Activated effector memory CD4-positive, alpha-beta T cell treated with anti-CD3 and anti-CD28 coated beads, Interleukin-2, amount 50 U/mL, for 16 hours (primary cell): Measurements from ENCODE around the gene CRK.
"Not testable (repeated sequence)": the region's sequence is repeated elsewhere in the genome, so short reads cannot be mapped to it uniquely, and the experiment has no call there.

Experiments
- DNase-seq: peaks from one replicate; pipeline ENCODE4 v3.0.0-alpha.2; 2020

The CRK gene

GRCh38 chr17:1462164-1463112 lies 6.4 kb upstream of the CRK start:
- DNase-seq = no peak

DNA sequence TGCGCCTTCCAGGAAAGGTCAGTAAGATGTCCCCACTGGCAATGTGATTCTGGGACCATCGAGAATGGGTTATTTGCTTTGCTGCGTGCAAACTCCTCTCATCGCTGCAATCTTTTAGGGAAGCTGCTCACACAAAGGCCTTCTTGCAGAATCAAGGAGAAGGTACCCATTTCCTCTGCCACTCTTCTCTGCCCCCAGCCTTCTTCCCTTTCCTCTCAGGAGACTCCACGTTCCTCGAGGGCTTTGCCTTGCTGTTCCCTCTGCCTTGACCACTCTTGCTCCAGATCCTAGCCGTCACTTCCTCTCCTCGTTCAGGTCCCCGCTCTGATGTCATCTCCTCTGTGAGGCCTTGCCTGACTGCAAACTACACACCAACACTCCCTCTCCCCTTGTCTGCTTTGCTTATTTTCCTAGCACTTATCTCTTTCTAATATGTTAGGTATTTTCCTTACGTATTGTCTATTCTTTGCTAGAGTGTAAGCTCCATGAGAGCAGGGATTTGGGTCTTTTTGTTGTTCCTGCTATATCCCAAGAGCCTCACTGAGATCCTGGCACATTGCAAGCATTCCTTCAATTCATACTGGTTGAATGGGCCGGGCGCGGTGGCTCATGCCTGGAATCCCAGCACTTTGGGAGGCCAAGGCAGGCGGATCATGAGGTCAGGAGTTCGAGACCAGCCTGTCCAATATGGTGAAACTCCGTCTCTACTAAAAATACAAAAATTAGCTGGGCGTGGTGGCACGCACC lies 5.3 kb upstream of the CRK start:
- no peak for DNase-seq

DNA sequence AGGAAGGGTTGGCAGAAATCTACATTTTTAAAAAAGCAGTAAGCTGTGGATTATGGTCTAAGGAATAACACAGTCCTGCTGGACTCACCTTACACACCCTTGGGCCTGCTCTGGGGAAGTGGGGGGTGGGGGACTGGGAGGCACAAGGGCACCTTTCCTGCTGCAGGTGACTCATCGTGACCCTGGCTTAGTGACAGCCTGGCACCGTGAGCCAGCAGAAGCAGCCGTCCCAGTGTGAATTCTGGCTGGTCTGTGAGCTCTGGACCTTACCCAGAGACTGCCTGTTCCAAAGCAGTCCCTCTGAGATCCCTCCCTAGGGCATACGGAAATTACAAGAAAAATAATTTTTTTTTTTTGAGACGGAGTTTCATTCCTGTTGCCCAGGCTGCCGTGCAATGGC lies 4.2 kb upstream of the CRK start:
- no peak for DNase-seq

DNA sequence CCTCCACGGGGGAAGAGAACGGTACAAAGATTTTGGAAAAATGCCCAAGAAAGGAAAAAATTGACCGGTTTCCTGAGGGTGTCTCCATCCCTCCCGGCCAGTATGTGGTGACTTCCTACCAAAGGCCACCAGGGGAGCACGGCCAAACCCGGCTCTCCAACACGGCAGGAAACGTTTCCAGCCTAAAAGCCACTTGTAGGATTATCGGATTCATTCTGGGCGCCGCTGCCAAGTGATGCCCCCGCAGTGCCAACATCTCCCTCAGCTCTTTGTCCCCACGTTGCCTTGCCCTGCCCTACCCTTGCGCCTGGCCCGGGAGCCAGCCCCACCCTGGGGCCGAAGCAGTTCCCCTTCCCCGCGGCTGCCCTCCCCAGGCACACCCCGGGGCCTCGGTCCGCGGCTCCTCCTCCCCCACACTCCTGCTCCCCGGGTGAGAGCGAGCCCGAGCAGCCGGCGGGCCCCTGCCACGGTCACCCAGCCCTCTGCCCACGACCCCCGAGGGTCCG lies 688 bp downstream of the CRK start:
- peak; percentile 78 for DNase-seq

DNA sequence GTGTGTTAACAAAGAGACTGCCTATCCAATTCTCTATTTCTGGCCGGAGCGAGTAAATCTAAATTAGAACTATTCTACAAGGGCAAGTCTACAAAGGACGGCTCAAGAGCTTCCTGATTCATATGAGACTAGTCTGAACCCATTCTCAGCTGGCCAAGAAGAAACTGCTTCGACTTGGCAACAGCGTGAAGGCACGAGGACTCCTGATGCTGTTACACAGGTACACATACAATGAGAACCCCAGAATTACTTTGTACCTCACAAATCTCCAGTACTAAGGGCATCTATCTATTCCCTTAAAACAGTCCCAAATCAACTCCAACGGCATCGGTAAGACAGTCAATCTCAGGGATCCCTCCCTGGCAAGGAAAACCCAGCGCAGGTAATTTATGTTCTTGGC lies 1.5 kb downstream of the CRK start:
- no peak for DNase-seq

DNA sequence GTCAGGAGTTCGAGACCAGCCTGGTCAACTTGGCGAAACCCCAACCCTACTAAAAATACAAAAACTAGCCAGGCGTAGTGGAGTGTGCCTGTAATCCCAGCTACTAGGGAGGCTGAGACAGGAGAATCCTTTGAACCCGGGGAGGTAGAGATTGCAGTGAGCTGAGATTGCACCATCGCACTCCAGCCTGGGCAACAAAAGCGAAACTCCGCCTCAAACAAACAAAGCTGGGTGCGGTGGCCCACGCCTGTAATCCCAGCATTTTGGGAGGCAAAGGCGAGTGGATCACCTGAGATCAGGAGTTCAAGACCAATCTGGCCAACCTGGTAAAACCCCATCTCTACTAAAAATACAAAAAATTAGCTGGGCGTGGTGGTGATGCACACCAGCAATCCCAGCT lies 2.3 kb downstream of the CRK start:
- DNase-seq = not testable (repeated sequence)

DNA sequence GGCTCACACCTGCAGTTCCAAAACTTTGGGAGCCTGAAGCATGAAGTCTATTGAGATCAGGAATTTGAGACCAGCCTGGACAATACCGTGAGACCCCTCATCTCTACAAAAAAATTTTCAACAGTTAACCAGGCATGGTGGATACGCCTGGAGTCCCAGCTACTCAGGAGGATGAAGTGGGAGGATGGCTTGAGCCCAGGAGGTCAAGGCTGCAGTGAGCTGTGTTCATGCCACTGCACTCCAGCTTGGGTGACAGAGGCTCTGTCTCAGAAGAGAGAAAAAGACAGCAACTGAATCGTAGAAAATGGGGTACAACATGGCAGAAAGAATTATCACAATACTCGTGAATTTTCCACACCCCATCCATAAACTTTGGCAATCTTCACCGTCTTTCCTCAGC lies 3.2 kb downstream of the CRK start:
- DNase-seq = no peak

DNA sequence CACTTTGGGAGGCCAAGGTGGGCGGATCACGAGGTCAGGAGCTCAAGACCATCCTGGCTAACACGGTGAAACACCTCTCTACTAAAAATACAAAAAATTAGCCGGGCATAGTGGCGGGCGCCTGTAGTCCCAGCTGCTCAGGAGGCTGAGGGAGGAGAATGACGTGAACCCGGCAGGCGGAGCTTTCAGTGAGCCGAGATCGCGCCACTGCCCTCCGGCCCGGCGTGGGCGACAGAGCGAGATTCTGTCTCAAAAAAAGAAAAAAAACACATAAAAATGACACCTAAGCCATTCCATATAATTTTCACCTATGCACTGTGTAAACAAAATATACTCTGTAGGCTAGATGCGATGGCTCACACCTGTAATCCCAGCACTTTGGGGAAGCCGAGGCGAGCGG lies 5.8 kb downstream of the CRK start:
- DNase-seq = not testable (repeated sequence)

- no peak for DNase-seq
These were observed 6.5 kb downstream of the CRK start for GRCh38 chr17:1449412-1449967.

DNA sequence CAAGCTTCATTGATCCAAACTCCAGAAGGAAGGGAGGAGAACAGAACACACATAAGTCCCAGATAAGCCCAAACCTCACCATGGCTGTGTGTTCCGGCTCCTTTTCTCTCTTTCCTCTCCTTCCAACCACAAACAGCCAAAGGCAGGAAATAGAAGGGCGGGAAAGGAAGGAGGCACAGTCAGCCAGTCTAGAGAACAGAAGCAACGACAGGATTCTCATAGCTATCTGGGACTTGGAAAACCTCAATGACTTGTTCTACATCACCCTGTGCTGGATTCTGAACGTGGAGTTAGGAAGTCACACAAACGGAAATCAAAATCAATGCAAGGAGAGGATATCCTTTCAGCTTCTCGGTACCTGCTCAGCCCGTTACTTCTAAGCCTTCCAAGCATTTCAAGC lies 9.0 kb downstream of the CRK start:
- no peak for DNase-seq

GRCh38 chr17:1446201-1446600 lies 9.8 kb downstream of the CRK start:
- no peak for DNase-seq

DNA sequence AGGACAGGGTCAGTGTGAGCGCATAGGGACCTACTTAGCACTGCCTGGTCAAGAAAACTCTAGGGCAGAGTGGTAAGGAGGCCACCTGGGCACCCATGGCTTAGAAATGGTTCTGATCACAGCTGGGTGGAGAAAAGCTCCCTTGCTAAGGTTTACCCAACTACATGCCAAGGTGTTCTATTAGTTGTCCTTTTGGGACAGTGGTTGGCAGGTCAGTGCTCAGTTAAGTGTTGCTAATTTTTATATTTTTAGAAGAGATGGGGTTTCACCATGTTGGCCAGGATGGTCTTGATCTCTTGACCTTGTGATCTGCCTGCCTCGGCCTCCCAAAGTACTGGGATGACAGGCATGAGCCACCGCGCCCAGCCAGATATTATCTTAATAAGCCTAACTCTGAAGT lies 10.3 kb downstream of the CRK start:
- DNase-seq = not testable (repeated sequence)

GRCh38 chr17:1442721-1443120 lies 13.3 kb downstream of the CRK start:
- DNase-seq = not testable (repeated sequence)

DNA sequence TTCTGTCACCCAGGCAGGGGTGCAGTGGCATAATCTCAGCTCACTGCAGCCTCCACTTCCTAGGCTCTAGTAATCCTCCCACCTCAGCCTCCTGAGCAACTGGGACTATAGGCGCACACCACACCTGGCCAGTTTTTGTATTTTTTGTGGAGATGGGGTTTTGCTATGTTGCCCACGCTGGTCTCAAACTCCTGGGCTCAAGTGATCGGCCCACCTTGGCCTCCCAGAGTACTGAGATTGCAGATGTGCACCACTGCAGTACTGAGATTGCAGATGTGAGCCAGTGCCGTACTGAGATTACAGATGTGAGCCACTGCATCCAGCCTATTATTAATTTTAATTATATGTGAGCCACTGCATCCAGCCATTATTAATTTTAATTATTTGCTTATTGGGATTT lies 13.8 kb downstream of the CRK start:
- DNase-seq = no peak

GRCh38 chr17:1440921-1441320 lies 15.1 kb downstream of the CRK start:
- DNase-seq = no peak

DNA sequence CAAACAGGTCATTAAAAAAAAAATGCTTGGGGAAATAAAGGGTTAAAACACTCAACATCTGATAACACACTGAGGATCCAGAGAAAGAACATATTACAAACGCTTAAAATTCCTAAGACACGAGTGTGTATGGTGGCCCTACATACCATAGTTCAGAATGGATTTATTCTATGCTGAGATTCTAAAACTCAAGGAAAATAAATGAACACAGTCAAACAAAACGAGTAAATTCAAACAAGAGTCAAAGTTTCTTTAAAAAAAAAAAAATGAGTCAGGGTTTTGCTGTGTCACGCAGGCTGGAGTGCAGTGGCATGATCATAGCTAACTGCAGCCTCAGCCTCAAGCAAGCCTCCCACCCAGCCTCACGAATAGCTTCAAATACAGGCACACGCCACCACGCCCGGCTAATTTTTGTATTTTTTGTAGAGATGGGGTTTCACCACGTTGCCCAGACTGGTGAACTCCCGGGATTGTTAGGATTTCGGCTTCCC lies 17.4 kb downstream of the CRK start:
- no peak for DNase-seq

DNA sequence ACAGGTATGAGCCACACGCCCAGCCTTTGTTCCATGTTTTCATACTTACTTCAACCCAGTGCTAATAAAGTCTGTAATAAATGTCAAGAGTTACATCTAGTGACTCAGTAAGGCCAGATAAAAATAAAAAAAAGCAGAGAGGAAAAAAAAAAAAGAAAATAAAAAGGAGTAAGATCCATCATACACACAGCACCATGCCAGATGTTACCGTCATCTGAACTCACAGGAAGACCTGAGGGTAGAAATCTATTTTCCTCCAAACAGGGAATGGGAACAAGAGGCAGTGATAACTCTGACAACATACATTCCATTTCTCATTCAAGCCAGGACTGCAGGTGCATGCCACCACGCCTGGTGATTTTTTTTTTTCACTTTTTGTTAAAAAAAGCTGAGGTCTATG lies 20.7 kb downstream of the CRK start:
- DNase-seq = no peak

DNA sequence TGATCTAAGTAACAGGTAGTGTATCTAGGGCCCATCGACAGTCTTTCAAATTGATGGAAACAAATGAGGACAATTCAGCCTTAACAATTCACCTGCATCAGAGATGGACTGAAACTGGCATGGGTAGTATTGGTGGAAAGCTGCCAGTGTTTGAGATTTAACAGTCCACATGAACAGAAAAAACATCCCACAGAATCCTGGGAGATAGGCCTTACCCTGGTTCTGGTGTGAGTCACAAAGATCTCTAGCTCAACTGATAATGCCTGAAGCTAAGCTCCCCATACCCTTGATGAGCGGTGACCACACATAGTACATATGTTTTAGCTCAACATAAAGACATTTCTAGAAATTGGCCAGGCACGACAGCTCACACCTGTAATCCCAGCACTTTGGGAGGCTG lies 21.9 kb downstream of the CRK start:
- no peak for DNase-seq

- no peak for DNase-seq
These were observed 24.4 kb downstream of the CRK start for GRCh38 chr17:1431631-1432104.

- DNase-seq = no peak
These were observed 32.4 kb downstream of the CRK start for GRCh38 chr17:1423456-1424135.

- no peak for DNase-seq
These were observed 33.1 kb downstream of the CRK start for GRCh38 chr17:1422885-1423284.

GRCh38 chr17:1421470-1421869 lies 34.6 kb downstream of the CRK start:
- DNase-seq = no peak

DNA sequence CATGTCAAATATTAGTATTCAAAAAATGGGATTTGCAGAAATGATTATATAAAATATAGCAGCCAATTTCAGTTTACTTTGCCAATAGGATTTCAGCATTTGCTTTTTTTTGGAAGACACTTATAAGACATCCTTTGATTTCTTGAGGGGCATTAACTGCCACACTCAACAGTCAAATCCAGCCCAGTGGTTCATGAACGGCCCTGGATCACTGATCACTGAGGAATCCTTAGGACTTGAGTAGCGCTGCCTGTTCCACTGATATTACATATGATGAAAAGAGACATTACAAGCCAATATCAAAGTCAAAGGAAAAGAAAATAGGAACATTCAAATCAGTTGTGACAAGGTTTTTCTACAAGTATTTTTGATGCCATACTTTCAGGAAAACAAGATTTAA lies 35.1 kb downstream of the CRK start:
- no peak for DNase-seq
